ENCODE measurements around the gene KLC4. TPM values are rescaled to one million over a fixed set of nuclear protein-coding genes. Genes with fewer than 3 reads are reported as not detected.

Gene KLC4
- total RNA-seq, 1 experiment from 2014 or later = 50.7 TPM

- CTCF ChIA-PET = interaction anchor here (0.7 to 1.2 kb wide), 2 partner anchors 14 to 72 kb away, joined by 3 read pairs; no protein-coding TSS in a partner anchor
- Mint-ChIP-seq H3K27ac (ENCODE audit: unreplicated experiment) (no peak overlapping the region), H3K4me1 (ENCODE audit: low read depth, unreplicated experiment) (no peaks in the 10 kb centered on the region), H3K9me3 (ENCODE audit: low read depth, unreplicated experiment) (no peaks in the 10 kb centered on the region), H3K27me3 (ENCODE audit: unreplicated experiment) (no peaks in the 10 kb centered on the region), H3K4me3 (ENCODE audit: low read depth, unreplicated experiment) (no peak overlapping the region), H3K36me3 (ENCODE audit: insufficient read depth, unreplicated experiment) (peaks cover 79% of the 10 kb centered on the region)
- intact Hi-C loops (cut with micrococcal nuclease; ENCODE audit: unreplicated experiment) = no loop called here
- DNase-seq = no peak
- TF ChIP-seq CTCF (IDR thresholded peaks at IDR 0.05; ENCODE audit: unreplicated experiment) = no peak
- BruUV-seq (replicated peaks) = no TSS peak
Observed at GRCh38 chr6:43033496-43034189, 25.8 kb upstream of the KLC4 start.

GRCh38 chr6:43034190-43034525, 25.3 kb upstream of the KLC4 start:
- TF ChIP-seq CTCF (IDR thresholded peaks at IDR 0.05; ENCODE audit: unreplicated experiment) = no peak
- intact Hi-C loops (cut with micrococcal nuclease; ENCODE audit: unreplicated experiment) = no loop called here
- no TSS peak for BruUV-seq (replicated peaks)
- DNase-seq = no peak
- no peak overlapping the region for H3K4me3 Mint-ChIP-seq (ENCODE audit: low read depth, unreplicated experiment)
- no peaks in the 10 kb centered on the region for H3K27me3 Mint-ChIP-seq (ENCODE audit: unreplicated experiment)
- H3K4me1 Mint-ChIP-seq (ENCODE audit: low read depth, unreplicated experiment) = no peaks in the 10 kb centered on the region
- no peaks in the 10 kb centered on the region for H3K9me3 Mint-ChIP-seq (ENCODE audit: low read depth, unreplicated experiment)
- CTCF ChIA-PET = interaction anchor here (1.2 kb wide), 1 partner anchor 14 kb away, joined by 3 read pairs; no protein-coding TSS in a partner anchor
- H3K36me3 Mint-ChIP-seq (ENCODE audit: insufficient read depth, unreplicated experiment) = peaks cover 84% of the 10 kb centered on the region
- H3K27ac Mint-ChIP-seq (ENCODE audit: unreplicated experiment) = no peak overlapping the region

GRCh38 chr6:43035495-43036194, 23.8 kb upstream of the KLC4 start:
- Mint-ChIP-seq H3K27me3 (ENCODE audit: unreplicated experiment) (no peaks in the 10 kb centered on the region), H3K4me1 (ENCODE audit: low read depth, unreplicated experiment) (no peaks in the 10 kb centered on the region), H3K36me3 (ENCODE audit: insufficient read depth, unreplicated experiment) (peaks cover 83% of the 10 kb centered on the region), H3K4me3 (ENCODE audit: low read depth, unreplicated experiment) (no peak overlapping the region), H3K9me3 (ENCODE audit: low read depth, unreplicated experiment) (no peaks in the 10 kb centered on the region), H3K27ac (ENCODE audit: unreplicated experiment) (no peak overlapping the region)
- CTCF ChIA-PET = no interaction called here
- TF ChIP-seq CTCF (IDR thresholded peaks at IDR 0.05; ENCODE audit: unreplicated experiment) = no peak
- DNase-seq = no peak
- BruUV-seq (replicated peaks) = no TSS peak
- intact Hi-C loops (cut with micrococcal nuclease; ENCODE audit: unreplicated experiment) = no loop called here

GRCh38 chr6:43036712-43037111, 22.7 kb upstream of the KLC4 start:
- no peak overlapping the region for H3K27ac Mint-ChIP-seq (ENCODE audit: unreplicated experiment)
- H3K4me3 Mint-ChIP-seq (ENCODE audit: low read depth, unreplicated experiment) = no peak overlapping the region
- H3K36me3 Mint-ChIP-seq (ENCODE audit: insufficient read depth, unreplicated experiment) = peaks cover 77% of the 10 kb centered on the region
- intact Hi-C loops (cut with micrococcal nuclease; ENCODE audit: unreplicated experiment) = no loop called here
- no peak for TF ChIP-seq CTCF (IDR thresholded peaks at IDR 0.05; ENCODE audit: unreplicated experiment)
- no peaks in the 10 kb centered on the region for H3K4me1 Mint-ChIP-seq (ENCODE audit: low read depth, unreplicated experiment)
- CTCF ChIA-PET = interaction anchor here (1.8 kb wide), 1 partner anchor 107 kb away, joined by 4 read pairs; no protein-coding TSS in a partner anchor
- no TSS peak for BruUV-seq (replicated peaks)
- no peaks in the 10 kb centered on the region for H3K27me3 Mint-ChIP-seq (ENCODE audit: unreplicated experiment)
- DNase-seq = no peak
- H3K9me3 Mint-ChIP-seq (ENCODE audit: low read depth, unreplicated experiment) = no peaks in the 10 kb centered on the region

Data from Calu3 (cell line).